GM10847 (cell line): ENCODE data around the gene RIPPLY1.

ENCODE experiments used
- POLR2A ChIP-seq: IDR thresholded peaks from 2 replicates; pipeline ENCODE4 v1.6.1; 2011; ENCODE audit not compliant: insufficient read length; ENCODE audit errors: extremely low read depth

RIPPLY1 gene, protein sequence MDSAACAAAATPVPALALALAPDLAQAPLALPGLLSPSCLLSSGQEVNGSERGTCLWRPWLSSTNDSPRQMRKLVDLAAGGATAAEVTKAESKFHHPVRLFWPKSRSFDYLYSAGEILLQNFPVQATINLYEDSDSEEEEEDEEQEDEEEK

DNA sequence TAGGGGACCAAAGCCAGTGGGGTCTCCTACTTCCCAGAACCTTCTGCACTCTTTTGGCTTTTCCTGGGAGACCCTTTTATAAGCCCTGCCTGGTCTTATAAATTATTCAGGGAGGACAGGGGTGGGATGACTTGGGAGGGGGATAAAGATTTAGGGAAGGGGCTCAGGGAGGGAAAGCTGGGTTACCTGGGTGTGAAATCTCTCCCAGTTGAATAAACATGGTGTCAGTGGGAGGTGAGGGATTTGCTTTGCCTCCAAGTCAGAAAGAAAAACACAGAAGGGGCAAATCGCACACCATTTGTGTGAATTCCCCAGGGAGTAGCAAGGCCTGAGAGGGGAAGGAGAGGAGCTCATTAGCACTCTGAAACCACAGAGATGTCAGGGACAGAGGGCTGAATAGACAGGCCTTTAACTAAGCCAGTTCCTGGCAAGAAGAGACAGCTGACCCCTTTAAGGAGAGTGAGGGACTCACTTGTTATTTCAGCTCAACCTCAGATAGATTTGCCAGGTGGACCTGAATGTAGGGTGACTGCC lies at the start of gene RIPPLY1:
Gene RIPPLY1, minus strand, starts transcription at position 51 of the 534 bp plus-strand sequence. CDS start 54 bp downstream, outside the sequence.
- no peak for TF ChIP-seq POLR2A

DNA sequence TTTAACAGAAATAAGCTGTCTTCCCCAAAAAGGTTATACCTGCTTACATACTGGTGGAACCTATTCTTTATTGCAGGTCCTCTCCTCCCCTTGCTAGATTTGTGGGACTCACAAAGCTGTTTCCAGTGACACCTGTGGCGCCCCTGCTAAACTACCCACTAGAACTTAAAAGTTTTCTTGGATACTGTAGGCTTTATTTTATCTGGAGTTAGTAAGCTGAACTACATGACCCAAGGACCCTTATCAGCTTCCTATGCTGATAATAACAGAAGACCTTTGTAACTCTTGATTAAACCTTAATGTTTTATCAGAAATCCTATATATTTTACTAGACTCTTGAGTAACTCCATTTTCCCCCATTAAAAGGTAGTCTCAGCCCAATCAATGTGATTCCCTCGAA lies 49.4 kb upstream of the RIPPLY1 start:
- TF ChIP-seq POLR2A: no peak

DNA sequence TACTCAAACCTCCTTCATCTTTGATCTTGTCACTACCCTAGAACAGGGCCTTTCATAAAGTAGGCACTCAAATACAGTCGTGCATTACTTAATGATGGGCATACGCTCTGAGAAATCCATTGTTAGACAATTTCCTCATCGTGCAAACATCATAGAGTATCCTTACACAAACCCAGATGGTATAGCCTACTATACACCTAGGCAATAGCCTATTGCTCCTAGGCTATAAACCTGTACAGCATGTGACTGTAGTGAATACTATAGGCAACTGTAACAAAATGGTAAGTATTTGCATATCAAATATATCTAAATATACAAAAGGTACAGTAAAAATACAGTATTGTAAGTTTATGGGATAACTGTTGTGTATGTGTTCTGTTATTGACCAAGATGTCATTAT lies 48.9 kb upstream of the RIPPLY1 start:
- no peak for TF ChIP-seq POLR2A

DNA sequence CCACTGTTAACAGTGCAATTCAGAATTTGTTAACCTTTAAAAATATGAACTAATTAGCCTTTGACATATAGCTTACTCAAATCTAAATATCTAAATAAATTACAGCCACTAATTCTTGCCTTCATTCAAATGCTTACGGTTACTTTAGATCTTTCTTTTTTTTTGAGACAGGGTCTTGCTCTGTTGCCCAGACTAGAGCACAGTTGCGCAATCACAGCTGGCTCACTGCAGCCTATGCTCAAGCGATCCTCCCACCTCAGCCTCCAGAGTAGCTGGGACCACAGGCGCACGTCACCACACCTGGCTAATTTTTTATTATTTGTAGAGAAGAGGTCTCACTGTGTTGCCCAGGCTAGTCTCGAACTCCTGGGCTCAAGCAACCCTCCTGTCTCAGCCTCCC lies 48.1 kb upstream of the RIPPLY1 start:
- TF ChIP-seq POLR2A: no peak

DNA sequence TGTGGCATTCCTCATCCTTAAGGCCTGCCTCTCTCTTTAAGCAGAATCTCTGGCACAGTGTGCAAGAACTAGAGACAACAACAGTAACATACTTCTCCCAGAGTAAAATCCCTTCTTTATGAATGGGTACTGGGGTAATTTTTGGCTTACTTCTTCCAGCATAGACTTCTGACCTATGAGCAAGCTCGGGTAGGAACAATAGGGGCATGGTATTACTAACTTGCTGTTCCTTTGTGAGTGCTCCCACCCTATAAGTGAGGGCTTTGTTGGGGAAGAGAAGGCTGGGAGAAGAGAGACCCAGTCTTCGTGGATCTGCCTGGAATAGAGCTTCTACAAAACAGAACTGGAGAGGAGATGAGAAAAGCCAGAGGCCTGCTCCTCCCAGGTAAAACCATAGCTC lies 47.2 kb upstream of the RIPPLY1 start:
- no peak for TF ChIP-seq POLR2A

DNA sequence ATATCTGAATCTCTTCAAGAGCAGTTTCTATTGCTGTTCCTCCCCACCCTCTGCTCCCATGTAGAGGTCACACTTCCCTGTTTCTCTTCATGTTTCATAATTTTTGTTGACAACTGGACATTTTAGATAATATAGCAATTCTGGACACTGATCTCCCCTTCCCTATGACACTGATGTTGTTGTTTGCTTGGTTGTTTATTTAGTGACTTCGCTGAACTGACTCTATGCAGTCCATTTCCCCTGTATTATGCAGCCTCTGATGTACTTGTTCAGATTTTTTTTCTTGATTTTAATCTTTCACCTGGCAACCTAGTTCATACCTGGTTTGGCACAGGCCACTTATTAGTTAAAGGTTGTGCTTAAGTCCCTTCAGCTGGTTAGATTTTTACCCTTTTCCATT lies 46.2 kb upstream of the RIPPLY1 start:
- TF ChIP-seq POLR2A: no peak

DNA sequence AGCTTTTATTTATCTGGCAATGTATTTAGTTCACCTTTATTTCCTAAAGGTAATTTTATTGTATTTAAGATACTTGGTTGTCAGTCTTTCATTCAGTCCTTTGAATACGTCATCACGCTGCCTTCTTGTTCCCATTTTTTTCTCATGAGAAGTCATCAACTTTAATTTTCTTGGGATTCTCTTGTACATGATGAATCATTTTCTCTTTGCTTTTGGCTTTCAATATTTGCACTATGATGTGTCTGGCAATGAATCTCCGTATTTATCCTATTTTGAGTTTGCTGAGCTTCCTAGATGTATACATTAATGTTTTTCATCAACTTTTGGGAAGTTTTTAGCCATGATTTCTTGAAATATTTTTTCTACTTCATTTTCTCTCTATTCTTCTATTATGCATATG lies 45.5 kb upstream of the RIPPLY1 start:
- no peak for TF ChIP-seq POLR2A

DNA sequence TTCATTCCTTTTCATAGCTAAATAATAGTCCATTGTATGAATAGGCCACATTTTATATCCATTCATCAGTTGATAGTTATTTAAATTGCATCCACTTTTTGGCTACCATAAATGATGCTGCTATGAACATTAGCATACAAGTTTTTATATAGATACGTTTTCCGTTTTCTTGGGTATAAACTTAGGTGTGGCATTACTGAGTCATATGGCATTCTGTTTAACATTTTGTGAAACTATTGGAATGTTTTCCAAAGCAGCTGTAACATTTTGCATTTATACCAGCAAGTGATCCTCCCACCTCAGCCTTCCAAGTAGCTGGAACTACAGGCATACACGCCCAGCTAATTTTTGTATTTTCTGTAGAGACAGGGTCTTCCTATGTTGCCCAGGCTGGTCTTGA lies 43.3 kb upstream of the RIPPLY1 start:
- TF ChIP-seq POLR2A: no peak

DNA sequence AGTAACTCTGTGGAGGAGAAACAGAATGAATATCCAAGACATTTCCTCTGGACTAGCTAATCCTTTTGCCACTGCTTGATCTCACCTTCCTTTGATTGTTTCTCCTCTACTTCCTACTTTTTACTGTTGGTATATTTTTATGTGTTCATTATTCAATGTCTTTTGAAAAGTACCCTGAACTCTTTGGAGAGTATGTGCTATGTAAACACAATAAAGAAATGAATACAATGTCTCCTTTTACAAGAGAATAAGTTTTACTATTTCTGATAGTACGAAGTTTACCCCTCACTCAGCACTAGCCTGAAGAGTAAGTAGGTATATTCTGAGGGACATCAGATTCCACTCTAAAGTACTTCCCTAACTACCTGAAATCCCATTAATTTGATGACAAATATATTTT lies 36.9 kb upstream of the RIPPLY1 start:
- no peak for TF ChIP-seq POLR2A

DNA sequence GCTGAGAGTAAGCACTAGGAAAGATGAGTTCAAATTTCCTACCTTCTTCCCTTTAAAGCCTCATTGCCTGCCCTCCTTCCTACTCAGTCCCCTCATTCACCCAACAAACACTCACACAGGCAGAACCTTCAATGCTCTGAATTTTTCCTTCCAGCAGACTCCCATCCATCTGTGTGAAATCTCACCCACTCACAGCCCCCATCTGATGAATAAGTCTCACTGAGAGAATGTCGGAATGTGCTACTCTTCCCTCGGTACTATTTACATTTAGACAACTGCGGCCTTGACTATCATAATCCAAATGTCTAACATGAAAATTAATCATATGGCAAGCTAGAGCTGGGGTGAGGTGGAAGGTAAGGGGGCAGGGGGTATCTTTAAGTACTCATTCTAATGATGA lies 36.4 kb upstream of the RIPPLY1 start:
- TF ChIP-seq POLR2A: no peak

DNA sequence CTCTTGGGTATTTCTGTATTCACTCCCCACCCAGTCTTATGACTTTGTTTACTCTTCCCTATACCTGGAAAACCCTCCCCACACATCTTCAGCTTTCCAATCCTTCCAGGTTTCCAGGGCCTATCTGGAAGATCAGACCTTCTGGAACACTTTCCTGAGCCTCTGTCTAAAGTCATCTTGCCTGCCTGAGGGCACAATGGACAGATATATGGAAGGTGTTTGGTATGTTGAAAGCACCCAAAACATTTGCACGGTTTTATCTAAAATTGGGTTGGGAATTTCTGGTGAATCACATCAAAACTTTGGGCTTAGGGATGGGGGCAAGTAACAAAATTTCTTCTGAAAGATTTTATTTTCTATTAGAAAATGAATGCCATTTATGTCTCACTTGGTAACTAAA lies 33.1 kb upstream of the RIPPLY1 start:
- no peak for TF ChIP-seq POLR2A

DNA sequence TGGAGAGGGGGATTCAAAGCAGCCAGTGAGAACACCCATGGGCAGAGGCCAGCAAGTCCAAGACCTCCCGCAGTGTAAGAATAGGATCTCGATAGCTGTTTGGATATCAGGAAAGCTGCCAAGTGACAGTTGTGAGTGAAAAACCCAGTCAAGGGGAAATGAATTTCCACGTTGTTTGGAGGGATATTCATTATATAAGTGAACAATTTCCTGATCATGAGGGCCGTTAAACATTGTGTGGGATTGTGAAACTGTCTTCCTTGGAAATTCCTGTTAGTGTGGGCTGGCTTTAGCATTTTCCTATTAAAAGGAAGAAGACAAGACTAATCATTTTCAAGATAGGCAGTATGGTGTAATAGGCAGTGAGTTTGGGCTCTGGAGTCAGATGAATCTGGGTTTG lies 32.0 kb upstream of the RIPPLY1 start:
- TF ChIP-seq POLR2A: no peak

DNA sequence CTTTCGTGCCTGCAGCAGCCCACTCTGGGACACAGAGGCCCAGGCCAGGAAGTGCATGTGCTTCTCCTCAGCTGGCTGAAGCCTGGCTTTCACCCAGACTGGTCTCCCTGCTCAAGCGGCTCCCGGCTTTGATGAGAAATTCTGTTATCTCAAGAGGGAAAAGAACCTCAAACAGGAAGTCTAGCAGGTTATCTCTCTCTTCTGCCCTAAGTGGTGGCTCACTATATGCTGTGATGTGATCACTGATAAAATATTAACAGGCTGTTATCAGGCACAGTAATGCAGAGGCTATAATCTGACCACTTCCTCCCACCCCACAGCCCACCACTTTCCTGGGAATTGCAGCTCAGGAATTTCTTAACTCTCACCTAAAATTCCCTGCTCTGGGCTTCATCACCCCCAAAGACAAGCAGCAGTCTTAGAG lies 30.4 kb upstream of the RIPPLY1 start:
- TF ChIP-seq POLR2A: no peak

DNA sequence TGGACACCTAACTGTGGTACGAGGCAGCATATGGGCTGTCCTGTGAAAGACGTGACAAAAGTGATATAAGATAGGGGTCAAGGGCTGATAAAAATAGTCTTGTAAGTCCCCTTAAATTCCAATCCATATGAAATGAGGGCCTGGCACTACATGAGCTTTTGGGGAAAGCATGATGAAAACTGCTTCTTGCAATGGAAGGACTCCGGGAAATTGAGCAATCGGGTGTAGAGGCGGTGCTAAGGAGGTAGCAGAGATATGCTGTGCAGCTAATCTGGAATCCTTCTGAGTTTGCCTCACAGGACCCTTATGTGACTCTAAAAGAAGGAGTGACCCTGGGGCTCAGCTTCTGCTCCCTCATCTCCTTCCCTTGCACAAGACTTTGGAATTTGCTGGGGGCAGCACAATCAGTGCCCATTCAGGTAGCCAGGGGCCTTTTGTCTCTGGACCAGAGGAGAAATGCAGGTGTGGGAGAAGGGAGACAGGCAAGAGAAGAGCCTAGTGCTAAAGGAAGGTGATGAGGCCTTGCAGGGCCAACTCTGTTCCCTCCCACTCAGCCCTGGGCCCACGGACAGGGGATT lies 29.9 kb upstream of the RIPPLY1 start:
- no peak for TF ChIP-seq POLR2A

DNA sequence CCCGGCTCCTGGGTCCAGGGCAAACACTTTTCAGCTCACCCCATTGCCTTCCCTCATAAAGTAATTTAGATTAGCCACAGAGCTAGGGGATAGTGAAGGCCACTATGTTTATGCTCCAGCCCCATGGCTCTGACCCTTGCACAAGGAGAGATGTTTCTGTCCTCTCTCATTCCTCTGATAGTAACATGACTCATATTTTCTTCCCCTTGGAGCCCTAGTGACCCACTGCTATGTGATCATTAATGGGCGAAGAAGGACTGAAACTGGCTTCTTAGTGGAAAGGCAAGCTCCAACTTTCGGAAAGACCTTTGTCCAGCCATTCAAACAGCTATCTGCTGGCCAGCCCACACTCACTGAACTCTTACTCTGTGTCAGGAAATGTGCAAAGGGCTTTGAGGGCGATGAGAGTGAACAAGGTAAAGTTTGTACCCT lies 29.4 kb upstream of the RIPPLY1 start:
- no peak for TF ChIP-seq POLR2A

DNA sequence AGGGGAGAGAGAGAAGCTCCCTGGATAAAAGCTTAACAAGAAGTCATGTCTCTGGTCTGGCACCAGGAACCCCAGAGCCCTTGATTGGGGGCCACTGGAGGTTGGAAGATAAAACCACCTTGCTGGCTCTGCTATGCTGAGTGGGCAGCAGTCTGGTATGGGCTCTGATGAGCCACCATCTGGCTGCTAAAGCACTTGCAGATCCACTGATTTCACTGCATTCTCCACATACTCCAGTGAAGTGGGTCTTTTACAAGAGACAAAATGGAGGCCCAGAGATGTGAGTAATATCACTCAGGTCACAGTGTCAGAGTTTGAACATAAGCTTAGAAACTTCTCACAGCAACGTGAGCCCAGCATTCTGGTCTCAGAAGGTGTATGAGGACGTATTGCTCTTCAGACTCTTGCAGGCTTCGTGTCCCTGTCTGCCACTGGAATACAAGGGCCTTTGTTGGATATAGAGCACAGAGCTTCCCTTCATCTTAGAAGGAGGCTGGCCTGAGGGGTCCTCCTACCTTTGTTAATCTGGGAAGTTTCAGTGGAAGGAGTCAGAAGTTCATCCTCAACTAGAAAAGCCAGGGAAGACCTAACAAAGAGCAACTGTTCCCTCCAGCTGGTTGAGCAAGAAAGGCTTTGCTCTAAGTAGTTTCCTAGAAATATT lies 28.8 kb upstream of the RIPPLY1 start:
- no peak for TF ChIP-seq POLR2A

DNA sequence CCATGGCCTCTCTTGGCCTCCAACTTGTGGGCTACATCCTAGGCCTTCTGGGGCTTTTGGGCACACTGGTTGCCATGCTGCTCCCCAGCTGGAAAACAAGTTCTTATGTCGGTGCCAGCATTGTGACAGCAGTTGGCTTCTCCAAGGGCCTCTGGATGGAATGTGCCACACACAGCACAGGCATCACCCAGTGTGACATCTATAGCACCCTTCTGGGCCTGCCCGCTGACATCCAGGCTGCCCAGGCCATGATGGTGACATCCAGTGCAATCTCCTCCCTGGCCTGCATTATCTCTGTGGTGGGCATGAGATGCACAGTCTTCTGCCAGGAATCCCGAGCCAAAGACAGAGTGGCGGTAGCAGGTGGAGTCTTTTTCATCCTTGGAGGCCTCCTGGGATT lies 25.1 kb upstream of the RIPPLY1 start:
- TF ChIP-seq POLR2A: no peak

DNA sequence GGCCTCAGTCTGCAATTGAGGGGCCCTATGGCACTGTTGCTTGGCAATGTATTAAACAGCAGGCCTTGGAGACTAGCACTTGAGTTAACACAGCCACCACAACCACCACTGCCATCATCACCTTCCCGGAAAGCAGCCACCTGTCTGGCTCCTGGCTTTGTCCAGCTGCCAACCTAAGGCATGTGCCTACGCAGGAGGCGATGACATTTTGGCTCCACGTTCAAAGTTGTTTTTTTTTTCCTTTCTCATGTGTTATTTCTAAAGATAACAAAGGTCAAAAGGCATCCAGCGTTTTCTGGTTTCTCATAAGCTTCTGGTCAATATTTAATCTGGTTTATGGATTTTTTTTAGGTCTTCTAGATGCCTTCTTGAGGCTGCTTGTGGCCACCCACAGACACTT lies 24.6 kb upstream of the RIPPLY1 start:
- TF ChIP-seq POLR2A: no peak
